Activated CD4-positive, alpha-beta T cell treated with anti-CD3 and anti-CD28 coated beads for 36 hours (primary cell): ENCODE results near the gene CTNNA2. TPM values are rescaled to one million over a fixed set of nuclear protein-coding genes. Genes with fewer than 3 reads are reported as not detected.
"Not testable (repeated sequence)": the region's sequence is repeated elsewhere in the genome, so short reads cannot be mapped to it uniquely, and the experiment has no call there.

Experiments used
- ATAC-seq: fragments of 200-7000 bp; cut with Tn5 transposase; one replicate; pipeline ENCODE4 v1.10.0; 2021; ENCODE audit warnings: mild to moderate bottlenecking, moderate library complexity
- CTCF ChIA-PET: fragments of 350-600 bp; sonication (Branson Sonifier 250); formaldehyde crosslinking; loops from one replicate; lab custom pipeline; 2021; ENCODE audit warnings: antibody characterized with exemption; lab: Charles Lee
- POLR2A ChIA-PET: fragments of 350-600 bp; sonication (Branson Sonifier 250); formaldehyde crosslinking; loops from one replicate; lab custom pipeline; 2021; ENCODE audit warnings: antibody characterized with exemption, inconsistent platforms; lab: Charles Lee
- DNase-seq: peaks from one replicate; pipeline ENCODE4 v3.0.0-alpha.2; 2020
- H3K27ac Mint-ChIP-seq: one replicate; pipeline ENCODE4 v1.8.0; 2021; ENCODE audit warnings: mixed read lengths
- H3K27me3 Mint-ChIP-seq: one replicate; pipeline ENCODE4 v1.8.0; 2021; ENCODE audit warnings: mixed read lengths
- H3K36me3 Mint-ChIP-seq: one replicate; pipeline ENCODE4 v1.8.0; 2021; ENCODE audit warnings: low read depth, mixed read lengths
- H3K4me1 Mint-ChIP-seq: one replicate; pipeline ENCODE4 v1.8.0; 2021; ENCODE audit warnings: mixed read lengths
- H3K4me3 Mint-ChIP-seq: one replicate; pipeline ENCODE4 v1.8.0; 2021; ENCODE audit warnings: mild to moderate bottlenecking, moderate library complexity, mixed read lengths
- H3K9me3 Mint-ChIP-seq: one replicate; pipeline ENCODE4 v1.8.0; 2021; ENCODE audit warnings: low read depth, mixed read lengths
- intact Hi-C, 2 experiments: fragments of 100-400 bp; cut with DNase I in 1 of 2; cut with micrococcal nuclease in 1 of 2; formaldehyde crosslinking; loops; one replicate each; pipeline versions ENCODE4 v1.14.2 to v1.15.1; 2022 to 2024; cut with DNase I, micrococcal nuclease
- total RNA-seq, 2 experiments: library from RNA; stranded (reverse); gene quantifications; one replicate each; pipeline ENCODE4 v1.2.3, GENCODE V29; 2021

The CTNNA2 gene
- total RNA-seq, 2 experiments from 2014 or later = not detected

DNA sequence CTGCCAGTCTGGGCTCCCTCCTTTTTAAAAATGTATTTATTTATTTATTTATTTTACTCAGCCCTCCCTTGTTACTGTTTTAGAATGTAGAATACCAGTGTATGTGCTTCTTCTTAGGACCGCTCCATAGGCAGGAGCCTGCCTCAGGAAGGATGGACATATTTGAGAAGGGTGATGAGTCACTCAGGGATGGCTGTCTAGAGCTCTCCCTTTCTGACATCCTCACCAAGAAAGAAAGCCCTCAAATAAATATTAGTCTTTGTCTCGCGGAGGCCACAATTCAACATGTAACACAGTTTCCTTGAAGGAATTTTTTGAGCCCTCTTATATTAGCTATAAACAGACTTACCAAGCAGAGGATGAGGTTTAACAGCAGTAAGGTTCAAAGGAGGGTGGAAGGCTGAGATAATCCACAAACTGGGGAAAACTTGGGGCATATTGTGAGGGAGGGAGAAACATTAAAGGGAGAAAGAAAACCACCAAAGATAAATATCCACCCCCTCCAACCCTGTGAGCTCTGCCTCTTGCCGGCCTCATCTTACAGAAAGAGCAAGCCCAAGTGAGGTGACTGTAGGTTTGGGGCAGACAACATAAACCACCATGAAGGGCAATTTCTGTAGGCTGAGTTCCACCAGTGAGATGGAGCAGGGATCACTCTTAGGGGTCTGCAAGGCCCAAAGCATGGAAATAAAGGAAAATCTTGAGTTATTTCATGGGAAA lies 628.3 kb downstream of the CTNNA2 start:
- H3K36me3 Mint-ChIP-seq = no peaks in the 10 kb centered on the region
- H3K9me3 Mint-ChIP-seq = no peaks in the 10 kb centered on the region
- CTCF ChIA-PET = interaction anchor here (0.6 kb wide), 2 partner anchors 279 to 289 kb away, joined by 3 to 4 read pairs; no protein-coding TSS in a partner anchor
- no peaks in the 10 kb centered on the region for H3K27me3 Mint-ChIP-seq
- intact Hi-C loops = no loop called here
- no peaks in the 10 kb centered on the region for H3K4me1 Mint-ChIP-seq
- ATAC-seq (no peak), DNase-seq (no peak)
- POLR2A ChIA-PET = interaction anchor here (0.7 kb wide), 1 partner anchor 375 kb away, joined by 5 read pairs; no protein-coding TSS in a partner anchor
- no peak overlapping the region for H3K4me3 Mint-ChIP-seq
- no peak overlapping the region for H3K27ac Mint-ChIP-seq

DNA sequence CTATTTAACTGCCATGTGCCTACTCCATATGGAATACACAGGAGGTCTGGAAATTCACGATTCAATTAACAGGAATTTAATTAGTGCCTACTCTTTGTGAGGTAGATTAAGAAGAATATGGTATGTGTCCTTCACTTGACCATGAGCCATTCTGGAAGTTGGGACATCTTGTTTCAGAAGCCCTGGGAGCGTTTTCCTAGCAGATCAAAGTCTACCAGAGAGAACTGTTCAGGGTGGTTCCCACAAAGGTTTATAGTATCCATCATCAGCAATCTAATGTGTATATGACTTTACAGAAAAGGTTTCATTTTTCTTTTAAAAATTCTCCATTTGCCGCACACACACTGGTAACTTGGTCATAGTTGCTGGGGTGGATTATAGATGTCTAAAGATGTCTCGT lies 632.6 kb downstream of the CTNNA2 start:
- ChIA-PET POLR2A (no interaction called here), CTCF (interaction anchor here (0.6 to 1.0 kb wide), 2 partner anchors 74 to 843 kb away, joined by 3 read pairs; no protein-coding TSS in a partner anchor)
- Mint-ChIP-seq H3K27me3 (no peaks in the 10 kb centered on the region), H3K27ac (no peak overlapping the region), H3K36me3 (no peaks in the 10 kb centered on the region), H3K4me1 (no peaks in the 10 kb centered on the region), H3K4me3 (no peak overlapping the region), H3K9me3 (peaks cover 6% of the 10 kb centered on the region)
- DNase-seq (no peak), ATAC-seq (no peak)
- intact Hi-C loops = no loop called here

GRCh38 chr2:80146757-80147156 lies 633.9 kb downstream of the CTNNA2 start:
- H3K27ac Mint-ChIP-seq, ATAC-seq, CTCF ChIA-PET, H3K36me3 Mint-ChIP-seq, POLR2A ChIA-PET, intact Hi-C loops, H3K4me3 Mint-ChIP-seq, H3K27me3 Mint-ChIP-seq, DNase-seq, H3K4me1 Mint-ChIP-seq, H3K9me3 Mint-ChIP-seq: not testable (repeated sequence)

DNA sequence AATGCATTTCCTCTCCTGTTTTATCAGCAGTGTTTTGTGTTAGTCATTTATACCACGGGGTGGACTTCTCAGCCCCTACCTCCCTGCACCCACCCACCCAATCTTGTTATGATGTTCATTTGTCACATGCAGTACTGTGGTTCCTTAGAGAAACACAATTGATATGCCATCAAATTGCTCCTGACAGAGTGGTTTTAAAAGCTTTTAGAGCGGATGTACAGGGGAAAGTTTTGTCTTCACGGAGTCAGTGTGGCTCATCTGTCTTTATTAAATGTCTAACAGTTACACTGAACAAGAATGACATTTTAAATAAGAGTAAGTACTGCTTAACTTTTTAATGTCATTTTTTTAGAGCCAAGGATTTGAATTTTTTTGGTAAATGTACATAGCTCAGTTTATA lies 634.8 kb downstream of the CTNNA2 start:
- DNase-seq (no peak), ATAC-seq (no peak)
- H3K27ac Mint-ChIP-seq = no peak overlapping the region
- no peaks in the 10 kb centered on the region for H3K27me3 Mint-ChIP-seq
- intact Hi-C loops = no loop called here
- H3K4me1 Mint-ChIP-seq = no peaks in the 10 kb centered on the region
- ChIA-PET POLR2A (no interaction called here), CTCF (no interaction called here)
- H3K4me3 Mint-ChIP-seq = no peak overlapping the region
- no peaks in the 10 kb centered on the region for H3K36me3 Mint-ChIP-seq
- peaks cover 6% of the 10 kb centered on the region for H3K9me3 Mint-ChIP-seq

- intact Hi-C loops = no loop called here
- DNase-seq = no peak
- CTCF ChIA-PET = no interaction called here
Observed at GRCh38 chr2:80148906-80149305, 636.1 kb downstream of the CTNNA2 start.

GRCh38 chr2:80149991-80150390 lies 637.1 kb downstream of the CTNNA2 start:
- no peak overlapping the region for H3K4me3 Mint-ChIP-seq
- POLR2A ChIA-PET = no interaction called here
- H3K27ac Mint-ChIP-seq = no peak overlapping the region
- CTCF ChIA-PET = no interaction called here
- no peaks in the 10 kb centered on the region for H3K36me3 Mint-ChIP-seq
- peaks cover 6% of the 10 kb centered on the region for H3K9me3 Mint-ChIP-seq
- H3K4me1 Mint-ChIP-seq = no peaks in the 10 kb centered on the region
- intact Hi-C loops = no loop called here
- DNase-seq = no peak
- ATAC-seq = no peak
- H3K27me3 Mint-ChIP-seq = no peaks in the 10 kb centered on the region

More at GRCh38 chr2:80148906-80149305, 636.1 kb downstream of the CTNNA2 start:
- Mint-ChIP-seq H3K27ac (no peak overlapping the region), H3K4me1 (no peaks in the 10 kb centered on the region), H3K4me3 (no peak overlapping the region), H3K9me3 (peaks cover 6% of the 10 kb centered on the region), H3K36me3 (no peaks in the 10 kb centered on the region), H3K27me3 (no peaks in the 10 kb centered on the region)
- ATAC-seq = no peak
- POLR2A ChIA-PET = no interaction called here

DNA sequence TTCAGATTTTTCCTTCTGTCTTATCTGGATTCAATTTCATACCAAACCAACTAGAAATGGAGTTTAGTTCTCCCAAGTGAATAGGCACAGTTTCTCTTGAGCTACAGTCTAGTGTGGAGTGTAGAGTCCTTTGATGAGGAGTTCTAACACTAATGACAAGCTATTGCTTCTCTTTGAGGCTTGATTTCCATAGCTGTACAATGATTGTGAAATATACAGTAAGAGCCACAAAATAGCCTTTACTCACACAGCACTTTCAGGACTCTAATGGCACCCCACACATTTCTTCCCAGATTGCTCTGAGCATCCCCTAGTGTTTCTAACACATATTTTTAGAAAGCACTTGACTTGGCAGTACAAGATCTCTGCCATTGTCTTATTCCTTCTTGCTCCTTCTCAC lies 638.4 kb downstream of the CTNNA2 start:
- CTCF ChIA-PET = interaction anchor here (0.6 kb wide), 1 partner anchor 36 kb away, joined by 3 read pairs; no protein-coding TSS in a partner anchor
- Mint-ChIP-seq H3K36me3 (no peaks in the 10 kb centered on the region), H3K4me1 (no peaks in the 10 kb centered on the region), H3K9me3 (peaks cover 6% of the 10 kb centered on the region), H3K4me3 (no peak overlapping the region), H3K27ac (no peak overlapping the region), H3K27me3 (no peaks in the 10 kb centered on the region)
- POLR2A ChIA-PET = no interaction called here
- DNase-seq = no peak
- no peak for ATAC-seq
- intact Hi-C loops = no loop called here

- intact Hi-C loops = no loop called here
- peaks cover 4% of the 10 kb centered on the region for H3K9me3 Mint-ChIP-seq
- H3K27me3 Mint-ChIP-seq = no peaks in the 10 kb centered on the region
- no peaks in the 10 kb centered on the region for H3K36me3 Mint-ChIP-seq
- no peak overlapping the region for H3K4me3 Mint-ChIP-seq
- DNase-seq (no peak), ATAC-seq (no peak)
- H3K4me1 Mint-ChIP-seq = no peaks in the 10 kb centered on the region
- ChIA-PET POLR2A (no interaction called here), CTCF (no interaction called here)
- H3K27ac Mint-ChIP-seq = no peak overlapping the region
Observed at GRCh38 chr2:80151651-80152050, 638.8 kb downstream of the CTNNA2 start.

DNA sequence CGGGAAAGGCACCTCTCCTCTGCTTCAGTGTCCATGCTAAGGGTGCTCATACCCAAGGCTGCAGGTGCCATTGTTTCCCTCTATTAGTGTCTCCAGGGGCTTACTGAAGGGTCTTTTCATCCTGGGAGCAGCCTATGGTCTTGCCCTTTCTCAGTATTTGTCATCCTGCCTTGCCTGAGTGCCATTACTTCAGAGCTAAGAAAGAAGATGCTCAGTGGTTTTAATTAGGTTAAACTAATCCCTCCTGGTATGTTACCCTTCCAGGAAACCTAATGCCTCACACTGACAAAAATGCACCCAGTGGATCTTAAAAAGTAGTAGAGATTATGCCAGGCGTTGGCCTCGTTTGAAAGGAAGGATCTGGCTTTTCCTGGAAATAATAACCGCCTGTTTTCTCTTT lies 640.3 kb downstream of the CTNNA2 start:
- Mint-ChIP-seq H3K4me1 (no peaks in the 10 kb centered on the region), H3K4me3 (no peak overlapping the region), H3K27me3 (no peaks in the 10 kb centered on the region), H3K9me3 (peaks cover 2% of the 10 kb centered on the region), H3K27ac (no peak overlapping the region), H3K36me3 (no peaks in the 10 kb centered on the region)
- ChIA-PET POLR2A (no interaction called here), CTCF (no interaction called here)
- DNase-seq (no peak), ATAC-seq (no peak)
- intact Hi-C loops = no loop called here

DNA sequence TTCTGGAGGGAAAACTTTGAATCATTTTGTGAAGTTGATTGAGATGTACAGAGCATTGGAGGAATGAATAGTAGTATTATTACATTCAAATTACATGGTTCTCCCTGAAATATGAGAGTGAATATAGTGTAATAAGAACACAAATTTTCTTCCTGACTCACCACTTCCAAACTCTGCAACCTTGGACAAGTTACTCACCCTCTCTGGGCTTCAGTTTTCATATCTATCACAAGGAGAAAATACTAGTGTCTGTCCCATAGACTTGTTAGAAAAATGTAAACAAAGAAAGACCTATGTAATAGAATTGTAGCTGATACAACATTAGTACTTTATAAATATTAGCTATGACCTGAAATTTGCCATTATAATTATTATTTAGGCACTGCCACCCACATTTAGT lies 640.9 kb downstream of the CTNNA2 start:
- no peak for DNase-seq
- no peak for ATAC-seq
- intact Hi-C loops = no loop called here
- POLR2A ChIA-PET = no interaction called here
- Mint-ChIP-seq H3K4me3 (no peak overlapping the region), H3K27me3 (no peaks in the 10 kb centered on the region), H3K4me1 (no peaks in the 10 kb centered on the region), H3K27ac (no peak overlapping the region), H3K9me3 (peaks cover 2% of the 10 kb centered on the region), H3K36me3 (no peaks in the 10 kb centered on the region)
- CTCF ChIA-PET = interaction anchor here (0.9 kb wide), 1 partner anchor 10 kb away, joined by 3 read pairs; no protein-coding TSS in a partner anchor

- ATAC-seq (no peak), DNase-seq (no peak)
- POLR2A ChIA-PET = no interaction called here
- H3K4me1 Mint-ChIP-seq = no peaks in the 10 kb centered on the region
- CTCF ChIA-PET = interaction anchor here (0.6 to 0.9 kb wide), 2 partner anchors 11 to 141 kb away, joined by 3 to 5 read pairs; no protein-coding TSS in a partner anchor
- peaks cover 5% of the 10 kb centered on the region for H3K9me3 Mint-ChIP-seq
- H3K27ac Mint-ChIP-seq = no peak overlapping the region
- H3K36me3 Mint-ChIP-seq = no peaks in the 10 kb centered on the region
- H3K4me3 Mint-ChIP-seq = no peak overlapping the region
- intact Hi-C loops = no loop called here
- H3K27me3 Mint-ChIP-seq = no peaks in the 10 kb centered on the region
Observed at GRCh38 chr2:80154231-80154915, 641.5 kb downstream of the CTNNA2 start.

GRCh38 chr2:80164375-80164774 lies 651.5 kb downstream of the CTNNA2 start:
- no peaks in the 10 kb centered on the region for H3K4me1 Mint-ChIP-seq
- no peaks in the 10 kb centered on the region for H3K27me3 Mint-ChIP-seq
- no peak overlapping the region for H3K27ac Mint-ChIP-seq
- intact Hi-C loops = no loop called here
- DNase-seq = no peak
- H3K36me3 Mint-ChIP-seq = no peaks in the 10 kb centered on the region
- peaks cover 5% of the 10 kb centered on the region for H3K9me3 Mint-ChIP-seq
- ChIA-PET CTCF (no interaction called here), POLR2A (no interaction called here)
- ATAC-seq = no peak
- no peak overlapping the region for H3K4me3 Mint-ChIP-seq
